ENCODE measurements around the gene KRTAP5-1. TPM values are rescaled to one million over a fixed set of nuclear protein-coding genes. Genes with fewer than 3 reads are reported as not detected.
"Not testable (repeated sequence)": the region's sequence is repeated elsewhere in the genome, so short reads cannot be mapped to it uniquely, and the experiment has no call there.

Gene KRTAP5-1
- total RNA-seq, 1 donor from 2014 or later, result not detected

DNA sequence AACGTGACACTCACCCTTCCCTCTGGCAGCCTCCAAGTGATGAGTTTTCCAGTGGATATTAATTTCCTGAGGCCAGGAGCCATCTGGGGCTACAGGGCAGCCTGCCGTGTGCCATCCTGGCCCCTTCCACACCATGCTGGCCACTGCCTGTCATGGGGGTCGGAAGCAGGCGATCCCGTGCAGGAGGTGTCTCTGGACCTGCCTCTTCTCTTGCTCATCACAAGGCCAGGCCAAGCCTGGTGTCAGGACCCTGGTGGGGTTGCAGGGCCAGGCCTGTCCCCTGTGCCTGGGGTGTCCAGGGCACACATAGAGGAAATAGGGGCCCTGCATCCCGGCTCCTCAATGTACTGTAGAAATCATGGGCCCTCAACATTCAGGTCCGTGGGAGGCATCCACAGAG, 19.6 kb upstream of the KRTAP5-1 start:
- H3K36me3 ChIP-seq, result no peaks in the 10 kb centered on the region
- no peak overlapping the region for H3K27ac ChIP-seq
- intact Hi-C loops (cut with DNase I), result no loop called here
- ATAC-seq (no peak), DNase-seq (no peak)
- no peaks in the 10 kb centered on the region for H3K4me1 ChIP-seq
- H3K4me3 ChIP-seq, result no peak overlapping the region
- no peaks in the 10 kb centered on the region for H3K9me3 ChIP-seq
- H3K27me3 ChIP-seq (ENCODE audit: low read depth), result peaks cover 6% of the 10 kb centered on the region
- TF ChIP-seq, protein P1, sequence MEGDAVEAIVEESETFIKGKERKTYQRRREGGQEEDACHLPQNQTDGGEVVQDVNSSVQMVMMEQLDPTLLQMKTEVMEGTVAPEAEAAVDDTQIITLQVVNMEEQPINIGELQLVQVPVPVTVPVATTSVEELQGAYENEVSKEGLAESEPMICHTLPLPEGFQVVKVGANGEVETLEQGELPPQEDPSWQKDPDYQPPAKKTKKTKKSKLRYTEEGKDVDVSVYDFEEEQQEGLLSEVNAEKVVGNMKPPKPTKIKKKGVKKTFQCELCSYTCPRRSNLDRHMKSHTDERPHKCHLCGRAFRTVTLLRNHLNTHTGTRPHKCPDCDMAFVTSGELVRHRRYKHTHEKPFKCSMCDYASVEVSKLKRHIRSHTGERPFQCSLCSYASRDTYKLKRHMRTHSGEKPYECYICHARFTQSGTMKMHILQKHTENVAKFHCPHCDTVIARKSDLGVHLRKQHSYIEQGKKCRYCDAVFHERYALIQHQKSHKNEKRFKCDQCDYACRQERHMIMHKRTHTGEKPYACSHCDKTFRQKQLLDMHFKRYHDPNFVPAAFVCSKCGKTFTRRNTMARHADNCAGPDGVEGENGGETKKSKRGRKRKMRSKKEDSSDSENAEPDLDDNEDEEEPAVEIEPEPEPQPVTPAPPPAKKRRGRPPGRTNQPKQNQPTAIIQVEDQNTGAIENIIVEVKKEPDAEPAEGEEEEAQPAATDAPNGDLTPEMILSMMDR (IDR thresholded peaks at IDR 0.05), result no peak

- peak in 1 of 2 donors; percentile 18 for ATAC-seq
- Histone ChIP-seq H3K9me3 (no peaks in the 10 kb centered on the region), H3K4me3 (no peak overlapping the region), H3K4me1 (no peaks in the 10 kb centered on the region), H3K27ac (no peak overlapping the region), H3K27me3 (ENCODE audit: low read depth) (peaks cover 6% of the 10 kb centered on the region), H3K36me3 (no peaks in the 10 kb centered on the region)
- intact Hi-C loops (cut with DNase I), result no loop called here
- no peak for DNase-seq
- TF ChIP-seq, protein P1 (IDR thresholded peaks at IDR 0.05), result no peak
Observed at GRCh38 chr11:1604181-1604580, 19.1 kb upstream of the KRTAP5-1 start.

DNA sequence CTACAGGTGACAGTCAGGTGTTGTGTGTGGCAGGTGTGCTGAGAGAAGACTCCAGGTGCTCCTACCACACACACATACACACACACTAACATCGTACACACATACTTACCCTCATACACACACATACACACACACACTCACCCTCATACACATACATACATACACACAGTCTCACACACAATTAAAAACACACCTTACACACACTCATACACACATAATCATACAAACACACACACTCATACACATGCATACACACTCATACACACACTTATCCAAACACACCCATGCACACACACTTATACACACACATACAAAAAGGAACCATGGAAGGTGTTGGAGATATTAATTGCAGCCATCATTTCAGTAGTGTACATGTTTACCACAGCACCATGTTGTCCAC, 18.5 kb upstream of the KRTAP5-1 start:
- intact Hi-C loops (cut with DNase I), result no loop called here
- Histone ChIP-seq H3K4me3 (no peak overlapping the region), H3K4me1 (no peaks in the 10 kb centered on the region), H3K27me3 (ENCODE audit: low read depth) (peaks cover 9% of the 10 kb centered on the region), H3K9me3 (no peaks in the 10 kb centered on the region), H3K27ac (no peak overlapping the region), H3K36me3 (no peaks in the 10 kb centered on the region)
- TF ChIP-seq, protein P1 (IDR thresholded peaks at IDR 0.05), result no peak
- no peak for ATAC-seq
- DNase-seq, result no peak

DNA sequence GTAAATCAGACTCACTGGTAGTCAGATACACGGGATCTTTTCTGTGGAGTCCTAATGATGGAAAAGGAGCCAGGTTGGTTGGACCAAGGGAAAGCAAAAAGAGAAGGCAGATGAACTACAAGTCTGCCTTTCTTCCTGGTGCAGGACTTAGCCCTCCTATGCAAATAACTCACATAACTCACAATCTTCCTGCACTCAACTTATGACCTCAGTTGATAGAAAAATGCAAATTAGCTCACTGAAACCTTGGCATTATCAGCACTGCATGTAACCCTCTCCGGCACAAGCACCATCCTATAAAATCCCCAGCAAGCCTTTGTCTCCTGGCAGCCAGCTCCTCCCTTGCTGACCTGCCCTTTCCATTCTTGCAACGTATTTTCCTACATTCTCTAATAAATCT, 16.6 kb upstream of the KRTAP5-1 start:
- H3K9me3 ChIP-seq; intact Hi-C loops (cut with DNase I); H3K27ac ChIP-seq; H3K36me3 ChIP-seq; H3K4me1 ChIP-seq; ATAC-seq; H3K4me3 ChIP-seq; H3K27me3 ChIP-seq (ENCODE audit: low read depth); DNase-seq: not testable (repeated sequence)

DNA sequence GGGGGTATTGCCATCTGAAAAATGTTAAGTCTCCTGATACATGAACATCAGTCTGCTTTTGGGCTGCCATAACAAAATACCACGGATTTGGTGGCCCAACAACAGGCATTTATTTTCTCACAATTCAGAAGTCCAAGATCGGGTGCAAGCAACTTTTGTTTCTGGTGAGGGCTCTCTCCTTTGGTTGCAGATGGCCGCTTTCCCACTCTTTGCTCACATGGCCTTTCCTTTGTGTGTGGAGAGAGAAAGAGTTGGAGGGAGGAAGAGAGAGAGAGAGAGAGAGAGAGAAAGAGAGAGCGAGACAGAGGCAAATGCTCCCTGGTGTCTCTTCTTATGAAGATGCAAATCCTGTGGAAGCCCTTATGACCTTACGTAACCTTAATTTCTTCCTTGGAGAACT, 15.5 kb upstream of the KRTAP5-1 start:
- DNase-seq (no peak), ATAC-seq (no peak)
- no peaks in the 10 kb centered on the region for H3K36me3 ChIP-seq
- H3K4me1 ChIP-seq, result no peaks in the 10 kb centered on the region
- no peak overlapping the region for H3K4me3 ChIP-seq
- intact Hi-C loops (cut with DNase I), result no loop called here
- H3K9me3 ChIP-seq, result no peaks in the 10 kb centered on the region
- TF ChIP-seq, protein P1 (IDR thresholded peaks at IDR 0.05), result no peak
- peaks cover 9% of the 10 kb centered on the region for H3K27me3 ChIP-seq (ENCODE audit: low read depth)
- H3K27ac ChIP-seq, result no peak overlapping the region

DNA sequence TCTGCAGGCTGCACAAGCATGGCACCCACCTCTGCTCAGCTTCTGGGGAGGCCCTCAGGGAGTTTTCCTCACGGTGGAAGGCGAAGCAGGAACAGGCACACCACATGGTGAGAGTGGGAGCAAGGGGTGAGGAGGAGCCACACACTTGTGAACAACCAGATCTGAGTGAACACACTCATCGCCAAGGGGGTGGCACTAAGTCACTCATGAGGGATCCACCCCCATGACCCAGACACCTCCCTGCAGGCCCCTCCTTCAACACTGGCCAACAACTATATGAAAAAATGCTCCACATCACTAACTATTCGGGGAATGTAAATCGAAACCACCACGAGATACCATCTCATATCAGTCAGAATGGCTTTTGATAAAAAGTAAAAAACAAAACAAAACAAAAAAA, 13.7 kb upstream of the KRTAP5-1 start:
- DNase-seq (no peak), ATAC-seq (no peak)
- Histone ChIP-seq H3K27ac (no peak overlapping the region), H3K4me3 (no peak overlapping the region), H3K9me3 (no peaks in the 10 kb centered on the region), H3K27me3 (ENCODE audit: low read depth) (peaks cover 3% of the 10 kb centered on the region), H3K36me3 (no peaks in the 10 kb centered on the region), H3K4me1 (no peaks in the 10 kb centered on the region)
- intact Hi-C loops (cut with DNase I), result no loop called here
- TF ChIP-seq, protein P1 (IDR thresholded peaks at IDR 0.05), result no peak

DNA sequence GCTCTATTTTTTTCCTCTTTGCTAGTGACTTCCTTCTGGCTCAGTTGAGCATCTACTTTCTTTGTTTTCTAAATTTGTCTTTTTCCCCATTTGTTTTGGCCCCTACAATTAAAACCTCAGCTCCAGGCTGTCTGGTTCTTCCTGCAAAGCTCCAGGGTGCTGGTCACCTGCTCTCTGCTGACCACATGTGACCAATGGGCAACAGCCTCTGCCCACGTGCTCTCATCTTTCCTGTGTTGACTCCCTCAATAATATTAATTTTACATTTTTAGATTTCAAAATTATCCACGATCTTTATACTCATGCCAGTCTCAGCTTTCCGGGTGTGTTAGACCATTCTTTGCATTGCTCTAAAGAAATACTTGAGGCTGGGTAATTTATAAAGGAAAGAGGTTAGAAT, 13.3 kb upstream of the KRTAP5-1 start:
- H3K27me3 ChIP-seq (ENCODE audit: low read depth); ATAC-seq; H3K36me3 ChIP-seq; DNase-seq; H3K4me3 ChIP-seq; H3K4me1 ChIP-seq; intact Hi-C loops (cut with DNase I); H3K27ac ChIP-seq; H3K9me3 ChIP-seq: not testable (repeated sequence)
